ENCODE data around the gene TMEM97.

TMEM97 gene

DNA sequence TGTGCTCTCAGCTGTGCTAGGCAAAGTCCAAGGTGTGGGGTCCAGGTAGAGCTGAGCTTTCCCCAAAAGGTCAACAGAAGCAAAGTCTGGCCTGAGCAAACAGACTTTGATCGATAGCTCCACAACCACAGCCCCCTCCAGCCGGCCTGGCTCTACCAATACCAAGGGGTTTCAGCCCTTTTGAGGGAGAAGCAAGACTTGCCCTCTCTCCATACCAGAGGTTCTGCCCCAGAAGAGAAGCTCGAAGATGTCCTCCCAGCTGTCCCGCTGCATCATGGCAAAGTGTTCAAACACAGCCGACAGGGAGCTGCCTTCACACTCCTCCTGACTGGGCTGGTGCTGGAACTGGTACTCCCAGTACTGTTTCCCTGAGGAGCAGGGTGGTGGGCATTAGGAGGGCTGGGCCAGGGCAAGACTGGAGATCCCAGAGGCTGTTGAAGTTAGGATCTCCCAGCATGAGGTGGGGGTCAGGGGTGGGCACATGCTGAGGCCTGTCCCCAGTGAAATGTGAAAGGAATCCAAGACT, 49.4 kb downstream of the TMEM97 start:
- no peaks in the 10 kb centered on the region for H3K9me3 ChIP-seq (ENCODE audit: control insufficient read depth, low read length)
- H3K4me1 ChIP-seq (ENCODE audit: control insufficient read depth, insufficient read depth, low read length): peaks cover 26% of the 10 kb centered on the region
- H3K4me3 ChIP-seq (ENCODE audit: low read length): no peak overlapping the region
- no peak for DNase-seq (ENCODE audit: low read depth)
- H3K27me3 ChIP-seq (replicated peaks; ENCODE audit: control insufficient read depth, insufficient read depth, low read length): no peaks in the 10 kb centered on the region
- H3K9ac ChIP-seq (ENCODE audit: low read length): no peak overlapping the region
- H3K36me3 ChIP-seq (ENCODE audit: control insufficient read depth, insufficient read depth, low read length, severe bottlenecking): peaks cover 13% of the 10 kb centered on the region

DNA sequence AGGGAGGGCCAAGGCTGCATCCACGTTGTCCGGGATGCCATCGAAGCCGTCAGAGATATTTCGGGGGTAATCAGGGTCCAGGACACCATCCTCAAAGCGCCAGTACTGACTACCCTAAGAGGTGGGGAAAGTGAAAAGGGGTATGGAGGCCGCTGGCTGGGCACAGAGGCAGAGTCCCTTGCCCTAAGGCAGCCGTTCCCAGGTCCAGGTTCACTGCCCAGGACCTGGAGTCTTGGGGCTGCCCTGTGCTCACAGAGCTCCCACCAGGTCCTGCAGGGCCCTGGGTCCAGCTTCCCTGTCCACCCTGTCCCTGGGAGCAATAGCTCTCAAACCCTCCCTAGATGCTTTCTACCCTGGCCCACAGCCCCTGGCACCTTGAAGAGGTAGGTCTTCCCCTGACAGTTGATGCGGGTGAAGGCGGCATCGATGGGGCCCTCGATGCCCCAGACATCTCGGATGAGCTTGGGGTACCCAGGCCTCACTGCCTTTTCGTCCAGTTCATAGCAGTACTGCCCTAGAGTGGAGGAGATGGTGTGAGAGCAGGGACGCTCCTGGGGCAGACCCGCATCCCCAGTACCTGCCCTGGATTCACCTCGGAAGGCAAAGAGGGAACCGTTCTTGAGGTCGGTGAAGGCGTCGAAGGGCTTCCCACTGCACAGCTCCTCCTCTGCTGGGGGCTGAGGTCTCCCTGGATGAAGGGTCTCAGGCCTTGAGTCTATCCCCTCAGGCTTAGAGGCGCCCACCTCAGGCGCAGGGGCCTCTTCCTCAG, 50.1 kb downstream of the TMEM97 start:
- Histone ChIP-seq H3K9me3 (ENCODE audit: control insufficient read depth, low read length) (no peaks in the 10 kb centered on the region), H3K4me3 (ENCODE audit: low read length) (no peak overlapping the region), H3K36me3 (ENCODE audit: control insufficient read depth, insufficient read depth, low read length, severe bottlenecking) (peaks cover 6% of the 10 kb centered on the region), H3K4me1 (ENCODE audit: control insufficient read depth, insufficient read depth, low read length) (peaks cover 26% of the 10 kb centered on the region), H3K9ac (ENCODE audit: low read length) (no peak overlapping the region), H3K27me3 (replicated peaks; ENCODE audit: control insufficient read depth, insufficient read depth, low read length) (no peaks in the 10 kb centered on the region)
- no peak for DNase-seq (ENCODE audit: low read depth)

DNA sequence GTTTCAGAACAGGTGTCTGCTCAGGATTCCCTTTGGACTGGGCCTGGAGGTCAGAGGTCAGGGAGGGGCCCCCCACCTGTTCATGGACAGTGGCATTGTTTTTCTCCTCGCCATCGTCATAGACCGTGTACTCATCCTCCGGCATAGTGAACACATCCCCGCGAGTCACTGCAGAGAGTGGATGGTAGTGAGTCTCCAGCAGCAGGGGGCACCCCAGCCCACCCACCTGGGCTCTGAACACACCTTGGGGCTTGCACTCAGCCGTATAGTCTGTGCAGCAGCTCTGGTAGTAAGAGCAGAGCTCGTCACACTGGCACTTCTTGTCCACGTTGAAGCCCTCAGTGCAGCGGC, 50.7 kb downstream of the TMEM97 start:
- no peak overlapping the region for H3K9ac ChIP-seq (ENCODE audit: low read length)
- H3K4me1 ChIP-seq (ENCODE audit: control insufficient read depth, insufficient read depth, low read length): peaks cover 26% of the 10 kb centered on the region
- H3K36me3 ChIP-seq (ENCODE audit: control insufficient read depth, insufficient read depth, low read length, severe bottlenecking): peaks cover under 1% of the 10 kb centered on the region
- H3K4me3 ChIP-seq (ENCODE audit: low read length): no peak overlapping the region
- H3K27me3 ChIP-seq (replicated peaks; ENCODE audit: control insufficient read depth, insufficient read depth, low read length): no peaks in the 10 kb centered on the region
- no peak for DNase-seq (ENCODE audit: low read depth)
- no peaks in the 10 kb centered on the region for H3K9me3 ChIP-seq (ENCODE audit: control insufficient read depth, low read length)

- peaks cover 26% of the 10 kb centered on the region for H3K4me1 ChIP-seq (ENCODE audit: control insufficient read depth, insufficient read depth, low read length)
- peak; percentile 41 for DNase-seq (ENCODE audit: low read depth)
- H3K36me3 ChIP-seq (ENCODE audit: control insufficient read depth, insufficient read depth, low read length, severe bottlenecking): no peaks in the 10 kb centered on the region
- no peaks in the 10 kb centered on the region for H3K9me3 ChIP-seq (ENCODE audit: control insufficient read depth, low read length)
- H3K9ac ChIP-seq (ENCODE audit: low read length): no peak within 1 kb of the TSS
- peak within 1 kb of the TSS; percentile 71 for H3K4me3 ChIP-seq (ENCODE audit: low read length)
- no peaks in the 10 kb centered on the region for H3K27me3 ChIP-seq (replicated peaks; ENCODE audit: control insufficient read depth, insufficient read depth, low read length)
Measured at GRCh38 chr17:28370035-28370743, 51.2 kb downstream of the TMEM97 start, which contains the start of gene VTN. TSS of gene VTN (minus strand) at chr17:28370307. CDS start at chr17:28370203, 104 bp downstream.

DNA sequence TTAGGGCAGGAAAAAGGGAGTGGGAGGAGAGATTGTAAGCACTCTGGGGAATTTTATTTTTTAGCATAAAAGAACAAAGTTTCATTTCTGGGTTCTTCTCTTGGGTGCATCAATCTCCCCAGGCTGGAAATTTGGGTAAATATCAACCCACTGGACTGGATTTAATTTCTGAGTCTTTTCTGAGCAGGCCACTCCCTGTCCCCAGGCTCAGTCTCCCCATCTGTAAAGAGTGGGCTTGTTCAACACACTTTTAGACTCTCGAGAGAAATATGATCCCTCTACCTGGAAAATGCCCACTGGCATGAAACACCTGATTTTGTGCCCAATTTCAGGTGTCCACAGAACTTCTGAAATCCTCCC, 51.7 kb downstream of the TMEM97 start:
- H3K4me1 ChIP-seq (ENCODE audit: control insufficient read depth, insufficient read depth, low read length): peaks cover 26% of the 10 kb centered on the region
- DNase-seq (ENCODE audit: low read depth): no peak
- no peak overlapping the region for H3K9ac ChIP-seq (ENCODE audit: low read length)
- no peaks in the 10 kb centered on the region for H3K27me3 ChIP-seq (replicated peaks; ENCODE audit: control insufficient read depth, insufficient read depth, low read length)
- no peaks in the 10 kb centered on the region for H3K36me3 ChIP-seq (ENCODE audit: control insufficient read depth, insufficient read depth, low read length, severe bottlenecking)
- no peaks in the 10 kb centered on the region for H3K9me3 ChIP-seq (ENCODE audit: control insufficient read depth, low read length)
- H3K4me3 ChIP-seq (ENCODE audit: low read length): no peak overlapping the region

DNA sequence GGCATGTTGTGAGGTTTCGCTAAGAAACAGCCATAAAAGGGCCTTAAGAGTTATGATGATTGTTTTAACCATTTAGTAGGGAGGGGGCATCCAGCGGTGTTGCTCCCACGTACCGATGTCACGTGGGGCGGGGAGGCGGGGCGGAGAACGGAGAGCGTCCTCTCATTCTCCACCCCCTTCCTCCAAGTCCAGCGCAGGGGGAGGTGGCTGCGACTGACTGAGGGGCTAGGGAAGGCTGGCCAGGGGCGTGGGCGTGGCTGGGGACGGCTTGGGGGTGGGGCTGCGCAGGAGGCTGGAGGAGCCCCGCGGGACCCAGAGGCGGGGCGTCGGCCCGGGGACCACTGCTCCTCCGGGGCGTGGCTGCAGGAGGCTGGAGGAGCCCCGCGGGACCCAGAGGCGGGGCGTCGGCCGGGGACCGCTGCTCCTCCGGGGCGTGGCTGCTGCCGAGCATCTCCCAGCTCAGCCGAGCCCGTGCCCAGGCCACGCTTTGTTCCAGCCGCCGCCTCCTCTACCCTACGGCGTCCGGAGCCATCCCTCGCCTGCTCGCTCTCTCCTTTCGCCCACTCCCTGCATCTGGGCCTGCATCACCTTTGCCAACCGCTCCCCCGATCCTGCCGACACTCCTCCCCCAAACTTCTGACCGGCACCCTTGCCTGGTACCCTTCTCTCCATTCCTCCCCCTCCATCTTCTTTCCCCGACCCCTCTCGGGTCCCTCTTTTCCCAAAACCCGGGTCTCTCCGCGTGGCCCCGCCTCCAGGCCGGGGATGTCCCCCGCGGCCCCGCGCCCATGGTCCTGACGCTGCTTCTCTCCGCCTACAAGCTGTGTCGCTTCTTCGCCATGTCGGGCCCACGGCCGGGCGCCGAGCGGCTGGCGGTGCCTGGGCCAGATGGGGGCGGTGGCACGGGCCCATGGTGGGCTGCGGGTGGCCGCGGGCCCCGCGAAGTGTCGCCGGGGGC, 52.5 kb downstream of the TMEM97 start, which contains the start of gene SARM1:
SARM1 (plus strand) TSS at position 450 of the 958 bp plus-strand sequence; CDS start at position 789, 339 bp downstream.
- Histone ChIP-seq H3K9ac (ENCODE audit: low read length) (peak within 1 kb of the TSS; percentile 56), H3K4me1 (ENCODE audit: control insufficient read depth, insufficient read depth, low read length) (peaks cover 26% of the 10 kb centered on the region), H3K4me3 (ENCODE audit: low read length) (peak within 1 kb of the TSS; percentile 71), H3K9me3 (ENCODE audit: control insufficient read depth, low read length) (no peaks in the 10 kb centered on the region), H3K36me3 (ENCODE audit: control insufficient read depth, insufficient read depth, low read length, severe bottlenecking) (no peaks in the 10 kb centered on the region), H3K27me3 (replicated peaks; ENCODE audit: control insufficient read depth, insufficient read depth, low read length) (no peaks in the 10 kb centered on the region)
- DNase-seq (ENCODE audit: low read depth): peak; percentile 92

GRCh38 chr17:28372203-28372944, 53.4 kb downstream of the TMEM97 start:
- Histone ChIP-seq H3K4me1 (ENCODE audit: control insufficient read depth, insufficient read depth, low read length) (peaks cover 26% of the 10 kb centered on the region), H3K9ac (ENCODE audit: low read length) (peak overlapping the region; percentile 56), H3K27me3 (replicated peaks; ENCODE audit: control insufficient read depth, insufficient read depth, low read length) (no peaks in the 10 kb centered on the region), H3K4me3 (ENCODE audit: low read length) (peak overlapping the region; percentile 71), H3K9me3 (ENCODE audit: control insufficient read depth, low read length) (no peaks in the 10 kb centered on the region), H3K36me3 (ENCODE audit: control insufficient read depth, insufficient read depth, low read length, severe bottlenecking) (no peaks in the 10 kb centered on the region)
- peak; percentile 66 for DNase-seq (ENCODE audit: low read depth)

- H3K4me1 ChIP-seq (ENCODE audit: control insufficient read depth, insufficient read depth, low read length): peaks cover 26% of the 10 kb centered on the region
- H3K9me3 ChIP-seq (ENCODE audit: control insufficient read depth, low read length): no peaks in the 10 kb centered on the region
- peak; percentile 6 for DNase-seq (ENCODE audit: low read depth)
- no peaks in the 10 kb centered on the region for H3K27me3 ChIP-seq (replicated peaks; ENCODE audit: control insufficient read depth, insufficient read depth, low read length)
- peak overlapping the region; percentile 71 for H3K4me3 ChIP-seq (ENCODE audit: low read length)
- H3K36me3 ChIP-seq (ENCODE audit: control insufficient read depth, insufficient read depth, low read length, severe bottlenecking): no peaks in the 10 kb centered on the region
- no peak overlapping the region for H3K9ac ChIP-seq (ENCODE audit: low read length)
Measured at GRCh38 chr17:28372945-28373274, 53.9 kb downstream of the TMEM97 start.
